NB4 (cell line): ENCODE data around the gene MICALL1.

Source experiments
- DNase-seq: peaks from one replicate; pipeline ENCODE4 v3.0.0; 2010; ENCODE audit warnings: low read depth
- H3K4me3 ChIP-seq: one replicate; pipeline ENCODE4 v1.5.1; 2011; ENCODE audit warnings: mild to moderate bottlenecking, low read depth, low read length, moderate library complexity
- MYC ChIP-seq: IDR thresholded peaks from 2 replicates; pipeline ENCODE4 v1.6.1; 2011; ENCODE audit warnings: low read depth, low read length
- POLR2A ChIP-seq: IDR thresholded peaks from 2 replicates; pipeline ENCODE4 v1.6.1; 2011; ENCODE audit warnings: mild to moderate bottlenecking; ENCODE audit not compliant: insufficient read length; ENCODE audit errors: extremely low read depth
- TF ChIP-seq, protein P1 (sequence below): IDR thresholded peaks from one replicate; pipeline ENCODE4 v1.5.1; 2012; ENCODE audit warnings: low read depth, low read length
- TF ChIP-seq, protein P2 (sequence below): IDR thresholded peaks from 2 replicates; pipeline ENCODE4 v1.6.1; 2011; ENCODE audit warnings: low read depth, low read length

Gene MICALL1

DNA sequence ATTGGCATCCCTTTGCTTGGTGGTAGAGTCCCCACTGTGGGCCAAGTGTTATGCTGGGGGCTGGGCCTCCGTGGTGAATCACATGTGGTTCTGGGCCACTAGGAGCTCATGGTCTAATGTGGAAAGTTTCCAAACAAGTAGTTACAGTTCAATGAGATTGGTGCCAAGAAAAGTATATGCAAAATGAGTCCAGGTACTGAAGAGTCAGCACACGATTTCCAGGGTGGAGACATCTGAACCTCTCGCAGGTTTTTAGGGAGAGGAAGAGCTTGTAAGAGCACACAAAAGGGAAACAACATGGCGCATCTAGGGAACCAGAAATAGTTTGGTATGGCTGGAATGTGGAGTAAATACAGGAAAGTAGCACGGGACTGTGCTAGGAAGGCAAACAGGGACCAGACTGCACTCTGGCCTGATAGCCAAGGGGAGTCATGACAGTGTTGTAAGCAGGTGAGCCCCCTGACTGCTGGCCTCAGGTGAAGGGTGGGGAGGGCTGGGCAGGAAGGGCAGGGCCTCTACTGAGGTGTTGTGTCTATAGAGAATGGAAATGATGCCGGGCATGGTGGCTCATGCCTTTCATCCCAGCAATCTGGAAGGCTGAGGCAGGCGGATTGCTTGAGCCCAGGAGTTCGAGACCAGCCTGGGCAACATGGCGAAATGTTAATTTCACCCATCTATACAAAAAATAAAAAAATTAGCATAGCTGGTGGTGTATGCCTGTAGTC lies 60.0 kb downstream of the MICALL1 start:
- TF ChIP-seq, protein P1, sequence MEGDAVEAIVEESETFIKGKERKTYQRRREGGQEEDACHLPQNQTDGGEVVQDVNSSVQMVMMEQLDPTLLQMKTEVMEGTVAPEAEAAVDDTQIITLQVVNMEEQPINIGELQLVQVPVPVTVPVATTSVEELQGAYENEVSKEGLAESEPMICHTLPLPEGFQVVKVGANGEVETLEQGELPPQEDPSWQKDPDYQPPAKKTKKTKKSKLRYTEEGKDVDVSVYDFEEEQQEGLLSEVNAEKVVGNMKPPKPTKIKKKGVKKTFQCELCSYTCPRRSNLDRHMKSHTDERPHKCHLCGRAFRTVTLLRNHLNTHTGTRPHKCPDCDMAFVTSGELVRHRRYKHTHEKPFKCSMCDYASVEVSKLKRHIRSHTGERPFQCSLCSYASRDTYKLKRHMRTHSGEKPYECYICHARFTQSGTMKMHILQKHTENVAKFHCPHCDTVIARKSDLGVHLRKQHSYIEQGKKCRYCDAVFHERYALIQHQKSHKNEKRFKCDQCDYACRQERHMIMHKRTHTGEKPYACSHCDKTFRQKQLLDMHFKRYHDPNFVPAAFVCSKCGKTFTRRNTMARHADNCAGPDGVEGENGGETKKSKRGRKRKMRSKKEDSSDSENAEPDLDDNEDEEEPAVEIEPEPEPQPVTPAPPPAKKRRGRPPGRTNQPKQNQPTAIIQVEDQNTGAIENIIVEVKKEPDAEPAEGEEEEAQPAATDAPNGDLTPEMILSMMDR, result no peak
- TF ChIP-seq, protein P2, sequence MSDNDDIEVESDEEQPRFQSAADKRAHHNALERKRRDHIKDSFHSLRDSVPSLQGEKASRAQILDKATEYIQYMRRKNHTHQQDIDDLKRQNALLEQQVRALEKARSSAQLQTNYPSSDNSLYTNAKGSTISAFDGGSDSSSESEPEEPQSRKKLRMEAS, result no peak
- TF ChIP-seq MYC (no peak), POLR2A (no peak)

DNA sequence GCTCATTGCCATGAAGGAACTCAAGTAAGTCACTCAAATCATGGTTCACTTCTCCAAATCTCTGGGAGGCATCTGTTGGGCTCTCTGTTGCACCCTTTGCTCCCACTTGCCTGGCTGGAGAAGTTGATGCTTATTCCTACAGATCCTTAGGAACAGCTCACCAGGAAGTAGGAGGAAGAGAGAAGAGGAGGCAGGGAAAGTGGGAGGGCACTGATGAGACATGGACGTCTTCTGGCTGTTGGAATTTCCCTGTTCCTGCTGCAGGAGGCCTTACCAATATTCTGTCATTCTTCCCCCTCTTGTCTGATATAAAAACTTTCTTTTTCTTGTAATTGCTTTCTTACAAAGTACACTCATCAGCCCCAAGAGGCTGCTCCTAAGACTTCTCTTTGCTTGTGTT lies 61.0 kb downstream of the MICALL1 start:
- DNase-seq, result no peak
- no peak overlapping the region for H3K4me3 ChIP-seq
- TF ChIP-seq POLR2A, result no peak
- TF ChIP-seq, protein P2, result no peak
- TF ChIP-seq MYC, result no peak
- TF ChIP-seq, protein P1, result no peak

More for the DNA sequence above, 60.0 kb downstream of the MICALL1 start:
- DNase-seq, result no peak
- H3K4me3 ChIP-seq, result no peak overlapping the region

DNA sequence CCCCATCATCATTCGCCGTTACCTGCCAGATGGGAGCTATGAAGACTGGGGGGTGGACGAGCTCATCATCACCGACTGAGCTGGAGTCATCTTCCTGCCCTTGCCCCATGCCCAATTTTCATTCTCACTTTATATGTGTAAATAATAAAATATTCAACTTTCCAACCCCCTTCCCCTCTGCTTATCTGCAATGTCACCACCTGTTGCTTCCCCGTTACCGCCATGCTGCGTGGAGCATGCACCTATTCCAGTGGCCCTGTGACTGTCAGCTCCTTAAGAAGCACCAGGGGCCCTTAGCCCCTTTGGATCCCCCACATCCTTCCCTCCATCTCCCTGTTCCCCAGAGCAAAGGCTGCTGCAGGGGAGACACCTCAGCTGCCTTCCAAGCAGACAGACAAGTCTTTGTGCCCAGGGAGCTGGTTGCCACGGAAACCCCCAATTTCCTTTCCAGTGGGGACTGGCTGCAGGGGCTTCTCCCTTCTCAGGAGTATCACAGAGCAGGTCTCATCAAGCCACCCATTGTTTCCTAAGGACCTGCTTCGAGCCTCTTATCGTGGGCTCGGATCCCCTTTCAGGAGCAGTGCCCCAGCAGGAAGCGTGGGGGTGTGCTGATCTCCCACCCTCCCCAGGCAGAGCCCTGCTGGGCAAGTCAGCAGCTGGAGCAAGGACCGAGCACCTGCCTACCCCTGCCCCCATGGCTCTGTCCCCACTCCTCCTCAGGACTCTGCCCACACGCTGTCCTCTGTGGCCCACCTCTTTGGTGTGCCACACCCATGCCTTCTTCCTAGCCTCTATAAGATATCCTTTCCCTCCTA lies 61.7 kb downstream of the MICALL1 start:
- H3K4me3 ChIP-seq, result no peak overlapping the region
- TF ChIP-seq MYC, result no peak
- TF ChIP-seq, protein P1, result no peak
- no peak for TF ChIP-seq POLR2A
- TF ChIP-seq, protein P2, result no peak

DNA sequence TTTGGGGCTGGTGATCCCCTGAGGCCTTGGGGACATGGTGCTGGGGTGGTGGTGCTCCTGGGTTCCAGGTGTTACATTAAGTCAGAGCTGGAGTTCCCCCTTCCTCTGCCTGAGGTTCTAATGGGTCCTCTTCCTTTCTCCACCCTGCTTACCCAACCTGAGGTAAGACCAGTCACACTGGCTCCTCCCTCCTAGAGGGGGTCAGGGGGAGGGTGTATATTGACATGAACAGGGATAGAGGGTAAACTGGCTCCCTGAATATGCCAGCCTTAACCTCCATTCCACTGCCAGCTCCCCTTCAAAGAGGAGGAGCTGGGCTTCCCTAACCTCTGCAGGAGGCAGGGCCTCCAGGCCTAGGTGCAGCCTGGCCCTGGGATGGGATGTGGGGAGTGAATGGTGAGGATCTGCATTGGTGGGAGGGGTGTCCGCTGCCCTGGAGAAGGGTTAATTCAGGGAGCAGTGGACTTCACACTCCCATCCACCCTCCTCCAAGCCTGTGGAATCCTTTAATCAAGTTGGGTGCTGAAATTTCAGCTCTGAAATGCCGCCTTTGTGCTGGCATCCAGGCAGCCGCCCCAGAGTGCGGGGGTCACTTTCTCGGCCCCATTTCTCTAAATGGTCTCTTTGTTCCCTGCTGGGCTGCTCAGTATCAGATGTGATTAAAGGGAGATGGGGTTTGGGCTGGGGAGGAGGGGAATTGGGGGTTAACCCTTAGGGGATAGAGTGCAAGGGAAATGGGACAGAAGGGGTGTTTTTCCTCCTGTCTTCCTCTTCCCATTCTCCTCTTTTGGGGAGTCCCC lies 62.6 kb downstream of the MICALL1 start:
- DNase-seq, result no peak
- H3K4me3 ChIP-seq, result no peak overlapping the region
- no peak for TF ChIP-seq MYC
- TF ChIP-seq, protein P2, result no peak
- TF ChIP-seq, protein P1, result no peak
- no peak for TF ChIP-seq POLR2A

More for the DNA sequence above, 61.7 kb downstream of the MICALL1 start:
- no peak for DNase-seq

DNA sequence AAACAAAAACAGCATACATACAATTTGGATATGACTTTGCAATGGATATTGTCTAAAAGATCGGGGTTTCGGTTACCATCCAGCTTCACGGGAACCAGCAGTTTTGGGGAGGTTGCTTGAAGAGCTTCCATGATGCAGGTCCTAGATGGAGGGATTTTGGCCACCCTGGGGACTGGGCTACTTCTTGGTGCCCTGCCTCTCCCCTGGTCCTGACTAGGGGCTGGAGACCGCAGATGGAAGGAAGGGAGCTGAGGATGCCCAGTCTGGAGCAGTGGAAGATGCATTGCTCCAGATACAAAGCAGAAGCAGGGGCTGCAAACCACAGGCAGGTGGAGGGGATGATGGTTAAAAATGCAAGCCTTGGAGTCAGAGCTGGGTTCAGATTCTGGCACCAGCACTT lies 64.8 kb downstream of the MICALL1 start:
- no peak overlapping the region for H3K4me3 ChIP-seq
- no peak for DNase-seq
- TF ChIP-seq, protein P2, result no peak
- TF ChIP-seq, protein P1, result no peak
- TF ChIP-seq MYC, result no peak
- no peak for TF ChIP-seq POLR2A
